ENCODE data around the gene CLSTN2.

The CLSTN2 gene

DNA sequence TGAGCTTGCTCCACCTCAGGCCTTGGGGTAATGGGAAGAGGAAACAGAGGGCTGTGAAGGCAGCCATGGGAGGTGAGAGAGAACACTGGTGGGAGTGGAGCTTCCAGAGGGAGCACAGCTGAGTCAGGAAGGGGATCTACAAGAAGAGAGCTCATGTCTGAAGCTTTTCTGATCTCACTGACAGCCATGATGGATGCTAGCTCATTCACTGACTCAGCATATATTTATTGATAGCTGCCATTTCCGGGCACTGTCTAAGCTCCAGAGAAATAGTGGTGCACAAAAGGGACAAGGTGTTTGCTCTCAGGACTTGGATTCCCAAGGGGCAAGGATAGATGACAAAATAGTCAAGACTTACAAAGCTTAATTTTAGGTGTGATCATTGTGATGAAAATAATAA, 218.8 kb downstream of the CLSTN2 start:
- no peak for DNase-seq

DNA sequence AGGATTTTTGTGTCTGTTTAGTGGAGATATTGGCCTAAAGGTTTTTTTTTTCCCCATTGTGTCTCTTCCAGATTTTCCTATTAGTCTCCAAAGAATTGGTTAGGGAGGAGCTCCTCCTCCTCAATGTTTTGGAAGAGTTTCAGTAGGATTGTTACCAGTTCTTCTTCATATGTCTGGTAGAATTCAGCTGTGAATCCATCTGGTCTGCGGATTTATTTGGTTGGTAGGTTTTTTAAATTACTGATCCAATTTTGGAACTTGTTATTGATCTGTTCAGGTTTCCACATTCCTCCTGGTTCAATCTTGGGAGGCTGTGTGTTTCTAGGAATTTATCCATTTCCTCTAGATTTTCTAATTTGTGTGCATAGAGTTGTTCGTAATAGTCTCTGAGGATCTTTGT, 222.2 kb downstream of the CLSTN2 start:
- no peak for DNase-seq

GRCh38 chr3:140159646-140160045, 224.7 kb downstream of the CLSTN2 start:
- no peak for DNase-seq

GRCh38 chr3:140160553-140160952, 225.6 kb downstream of the CLSTN2 start:
- DNase-seq, result peak; percentile 33

GRCh38 chr3:140162551-140162950, 227.6 kb downstream of the CLSTN2 start:
- no peak for DNase-seq

- DNase-seq, result no peak
These were observed 228.3 kb downstream of the CLSTN2 start for GRCh38 chr3:140163159-140163763.

GRCh38 chr3:140164156-140164555, 229.2 kb downstream of the CLSTN2 start:
- DNase-seq, result no peak

DNA sequence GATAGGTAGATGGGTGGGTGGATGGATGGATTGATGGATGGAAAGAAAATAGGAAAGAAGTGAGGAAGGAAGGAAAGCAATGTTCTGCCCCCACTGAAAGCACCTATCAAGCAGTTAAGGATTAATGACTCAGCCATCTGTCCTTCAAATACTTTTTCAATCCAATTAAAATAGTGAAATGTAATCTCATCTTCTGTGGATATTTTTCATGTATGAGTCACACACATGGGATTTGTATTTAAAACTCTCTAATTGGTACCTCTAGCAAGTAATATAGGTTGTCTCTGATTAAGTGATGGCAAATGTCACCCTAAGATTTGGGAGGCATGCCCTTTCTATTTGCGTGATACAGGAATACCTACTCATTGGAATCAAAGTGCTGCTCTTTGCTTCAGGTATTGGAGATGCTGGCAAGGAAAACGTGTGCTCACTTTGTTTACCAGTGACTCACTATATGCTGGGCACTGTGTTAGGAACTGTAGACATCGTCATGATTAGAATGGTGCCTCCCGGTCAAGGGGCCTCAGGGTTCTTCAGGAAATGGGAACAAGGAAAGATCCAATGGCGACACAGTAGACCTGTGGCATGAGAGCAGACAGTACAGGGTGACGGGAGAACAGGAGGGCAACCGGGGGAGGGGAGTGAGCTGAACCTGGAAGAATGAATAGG, 230.1 kb downstream of the CLSTN2 start:
- DNase-seq, result peak; percentile 84

DNA sequence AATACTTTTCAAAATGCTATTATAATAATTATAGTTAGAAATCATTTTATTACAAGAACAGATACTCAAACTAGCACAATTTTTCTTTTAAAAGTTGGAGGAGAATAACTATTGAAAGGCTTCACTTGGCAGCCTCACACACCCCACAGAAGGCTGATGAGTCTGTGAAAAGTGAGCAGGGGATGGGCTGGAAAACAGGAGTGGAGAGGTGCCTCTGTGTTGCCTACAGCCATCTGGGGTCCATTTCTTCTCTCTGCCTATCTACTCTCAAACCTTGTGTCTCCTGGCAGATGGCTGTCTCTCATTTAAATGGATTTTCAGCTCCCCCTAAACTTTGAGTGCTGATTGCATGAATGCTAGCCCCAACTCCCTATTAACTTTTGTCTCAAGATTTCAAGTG, 230.8 kb downstream of the CLSTN2 start:
- DNase-seq, result peak; percentile 23

- DNase-seq, result no peak
These were observed 232.0 kb downstream of the CLSTN2 start for GRCh38 chr3:140166861-140167599.

DNA sequence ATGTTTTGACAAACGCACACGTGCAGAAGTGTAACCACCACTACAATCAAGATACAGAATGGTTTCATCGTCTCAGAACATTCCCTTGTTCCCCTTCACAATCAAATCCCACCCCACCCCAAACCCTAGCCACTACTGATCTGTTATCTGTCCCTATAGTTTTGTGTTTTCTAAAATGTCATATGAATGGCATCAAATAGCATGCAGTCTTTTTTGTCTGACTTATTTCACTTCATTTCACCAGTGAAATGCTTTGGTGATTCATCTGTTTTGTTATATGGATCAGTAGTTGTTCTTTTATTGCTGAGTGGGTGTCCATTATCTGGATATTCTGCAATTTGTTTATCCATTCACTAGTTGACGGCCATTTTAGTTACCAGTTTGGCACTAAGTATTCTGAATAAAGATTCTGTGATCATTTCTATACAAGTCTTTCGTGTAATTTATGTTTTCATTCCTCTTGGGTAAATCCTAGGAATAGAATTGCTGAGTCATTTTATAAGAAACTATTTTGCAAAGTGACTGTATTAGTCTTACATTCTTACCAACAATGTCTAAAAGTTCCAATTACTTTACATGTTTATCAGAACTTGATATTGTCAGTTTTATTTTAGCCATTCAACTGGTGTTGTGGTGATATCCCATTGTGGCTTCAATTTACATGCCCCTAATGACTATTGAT, 232.8 kb downstream of the CLSTN2 start:
- DNase-seq, result no peak

DNA sequence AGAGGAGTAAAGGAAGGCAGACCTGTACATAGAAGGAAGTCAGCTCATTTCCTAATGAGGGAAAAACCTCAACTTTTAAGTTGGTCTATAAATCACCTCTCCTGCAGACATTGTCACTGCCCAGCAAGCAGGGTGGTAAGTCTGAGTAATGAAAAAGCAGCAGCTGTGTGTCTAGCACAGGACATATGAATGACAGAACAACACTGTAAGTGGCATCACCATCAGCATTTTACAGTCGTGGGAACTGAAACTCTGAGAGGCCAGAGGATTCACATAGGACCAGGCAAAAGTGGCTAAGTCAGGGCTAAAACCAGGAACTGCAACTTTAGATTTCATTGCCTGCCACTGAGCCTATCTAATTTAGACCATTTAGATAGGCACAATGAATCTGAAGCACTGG, 235.6 kb downstream of the CLSTN2 start:
- peak; percentile 87 for DNase-seq

GRCh38 chr3:140176526-140176925, 241.5 kb downstream of the CLSTN2 start:
- no peak for DNase-seq

DNA sequence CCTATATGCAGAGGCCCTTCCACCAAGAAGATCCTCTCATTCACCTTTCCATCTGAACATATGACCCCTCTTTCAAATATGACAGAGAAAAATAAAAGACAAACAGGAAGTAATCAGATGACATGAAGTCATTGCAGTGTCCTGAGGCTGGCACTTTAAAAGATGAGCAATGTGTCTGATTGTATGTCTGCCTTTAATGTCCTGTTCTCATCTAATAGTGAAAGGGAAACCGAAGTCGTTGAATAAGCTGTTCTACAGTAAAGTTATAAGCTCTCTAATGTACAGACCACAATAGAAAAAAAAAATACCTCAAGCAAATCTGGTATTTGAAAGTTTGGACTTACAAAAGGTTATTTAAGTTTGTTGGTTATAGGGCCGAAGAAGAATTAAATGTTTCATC, 243.0 kb downstream of the CLSTN2 start:
- peak; percentile 4 for DNase-seq

GRCh38 chr3:140178482-140178881, 243.5 kb downstream of the CLSTN2 start:
- no peak for DNase-seq

- DNase-seq, result peak; percentile 88
These were observed 245.6 kb downstream of the CLSTN2 start for GRCh38 chr3:140180603-140181002.

DNA sequence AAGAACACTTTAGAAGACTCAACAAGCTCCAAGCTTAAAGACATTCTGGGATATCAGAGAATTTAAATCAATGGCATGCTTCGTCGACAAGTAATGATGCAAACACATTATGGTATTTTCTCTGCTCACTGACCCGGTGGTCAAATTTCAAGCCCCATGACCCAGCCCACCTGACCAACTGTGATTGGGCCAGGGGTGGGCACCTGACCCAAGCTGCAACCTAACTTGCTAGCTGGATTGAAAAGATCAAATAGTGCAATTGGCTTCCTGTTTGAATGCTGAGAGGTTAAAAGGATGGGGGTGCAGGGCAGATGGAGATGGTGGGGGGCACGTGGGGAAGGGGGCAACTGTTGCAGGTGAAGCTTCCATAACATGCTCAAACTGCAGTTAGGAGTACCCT, 250.4 kb downstream of the CLSTN2 start:
- DNase-seq, result no peak

- peak; percentile 90 for DNase-seq
These were observed 251.5 kb downstream of the CLSTN2 start for GRCh38 chr3:140186421-140186920.

DNA sequence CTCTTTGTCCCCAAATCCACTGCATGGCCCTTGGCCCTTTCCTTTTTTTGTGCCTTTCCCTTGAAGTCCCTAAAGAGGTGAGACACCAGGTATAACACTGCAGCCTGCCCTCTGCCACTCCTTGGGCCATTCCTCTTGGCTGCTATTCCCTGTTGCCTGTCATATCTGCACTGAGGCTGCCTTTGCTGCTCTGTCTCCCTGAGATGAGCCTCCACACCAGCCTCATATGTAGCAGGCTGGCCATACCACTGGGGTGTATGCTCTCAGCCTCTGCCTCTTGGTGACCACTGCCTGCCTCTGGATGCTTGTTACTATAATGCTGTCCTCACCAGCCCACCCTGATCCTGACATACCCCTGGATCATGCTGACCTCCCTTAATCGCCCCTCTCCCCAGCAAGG, 252.0 kb downstream of the CLSTN2 start:
- DNase-seq, result peak; percentile 59

DNA sequence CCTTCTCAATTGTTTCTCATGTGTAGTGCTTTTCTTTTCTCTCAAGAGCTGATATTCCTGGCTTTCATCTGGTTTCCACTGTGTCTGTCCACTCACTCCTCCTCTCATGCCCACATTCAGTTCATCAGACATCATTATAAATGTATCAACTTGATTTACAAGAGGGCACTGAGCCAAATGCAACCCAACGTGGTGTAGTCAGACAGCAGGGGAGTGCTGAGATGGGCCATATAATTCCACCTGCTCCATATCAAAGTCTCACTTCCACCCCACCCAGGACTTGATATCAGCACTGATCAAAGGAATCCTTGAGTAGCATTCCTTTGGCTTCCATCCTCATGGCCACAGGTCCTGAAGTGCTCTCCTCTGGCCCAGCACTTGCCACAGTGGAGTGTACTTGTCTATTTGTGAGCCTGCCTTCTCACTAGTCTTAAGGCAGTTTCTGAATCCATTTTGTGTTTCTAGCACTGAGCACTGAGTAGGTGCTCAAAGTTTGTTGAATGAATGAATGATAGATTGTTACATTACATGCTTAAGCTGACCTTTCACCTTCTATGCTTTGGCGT, 252.8 kb downstream of the CLSTN2 start:
- DNase-seq, result peak; percentile 63

DNA sequence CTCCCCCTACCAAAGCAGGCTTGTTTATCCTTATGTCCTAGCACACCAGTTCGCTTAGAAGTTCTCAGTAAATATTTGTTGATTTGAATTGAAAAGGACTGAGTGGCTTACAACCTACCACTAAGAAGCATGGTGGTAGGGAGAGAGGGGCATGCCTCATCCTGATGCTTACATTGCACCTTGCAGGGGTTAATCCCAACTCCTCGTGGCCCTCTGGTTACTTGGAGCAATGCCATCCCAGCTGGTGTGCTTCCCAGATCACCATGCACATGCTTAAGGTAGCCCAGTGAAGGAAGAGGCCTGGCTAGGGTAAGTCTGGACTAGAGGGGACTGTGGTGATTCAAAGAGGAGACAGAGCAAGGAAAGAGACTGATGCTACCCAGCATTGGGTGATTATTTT, 253.3 kb downstream of the CLSTN2 start:
- peak; percentile 83 for DNase-seq

DNA sequence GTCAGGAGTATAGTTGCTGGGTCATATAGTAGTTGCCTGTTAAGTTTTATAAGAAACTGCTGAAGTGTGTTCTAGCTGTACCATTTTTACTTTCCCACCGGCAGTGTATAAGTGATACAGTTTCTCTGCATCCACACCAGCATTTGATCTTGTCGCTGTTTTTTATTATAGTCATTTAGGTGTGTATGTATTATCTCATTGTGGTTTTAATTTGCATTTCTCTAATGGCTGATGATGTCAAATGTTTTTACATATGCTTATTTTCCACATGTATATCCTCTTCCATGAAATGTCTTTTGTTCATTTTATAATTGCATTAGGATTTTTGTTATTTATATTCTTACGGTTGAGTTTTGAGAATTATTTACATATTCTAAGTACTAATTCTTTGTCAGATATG, 254.3 kb downstream of the CLSTN2 start:
- DNase-seq, result no peak

- peak; percentile 45 for DNase-seq
These were observed 255.0 kb downstream of the CLSTN2 start for GRCh38 chr3:140189976-140190375.

Data from NCI-H69 (cell line).